K562 (cell line): ENCODE measurements around the gene PPT1. TPM values are rescaled to one million over a fixed set of nuclear protein-coding genes. Genes with fewer than 3 reads are reported as not detected.

Experiments
- FOXK2 ChIP-seq, 2 experiments: fragments of 450-650 bp; IDR thresholded peaks in 1 of 2; conservative IDR thresholded peaks in 1 of 2; 2 replicates each; pipeline ENCODE4 v1.6.1; 2016; ENCODE audit warnings: low read depth in 2 of 2, mild to moderate bottlenecking in 1 of 2
- KAT2B ChIP-seq: IDR thresholded peaks from one replicate; pipeline ENCODE4 v1.6.1; 2012; ENCODE audit warnings: low read depth, mild to moderate bottlenecking, control low read depth, inconsistent platforms, low read length, moderate library complexity
- MEF2D ChIP-seq: conservative IDR thresholded peaks from 2 replicates; pipeline ENCODE4 v1.6.1; 2016; ENCODE audit warnings: low read depth, missing genetic modification characterization, missing compliant biosample characterization
- PATZ1 ChIP-seq: fragments of 250-450 bp; sonication (Bioruptor Pico); IDR thresholded peaks from 2 replicates; pipeline ENCODE4 v1.5.0; 2020; ENCODE audit warnings: mild to moderate bottlenecking, borderline replicate concordance
- SRSF1 ChIP-seq: fragments of 200-400 bp; formaldehyde crosslinking; IDR thresholded peaks from 2 replicates; pipeline ENCODE4 v1.6.1; 2017; ENCODE audit warnings: mild to moderate bottlenecking, low read depth, low read length, moderate library complexity
- TARDBP ChIP-seq: fragments of 450-650 bp; IDR thresholded peaks from 2 replicates; pipeline ENCODE4 v1.6.1; 2016
- TOE1 ChIP-seq, 2 experiments: fragments of 450-650 bp in 1 of 2; sonication (generic) in 1 of 2; formaldehyde crosslinking in 1 of 2; IDR thresholded peaks; 2 replicates each; pipeline versions ENCODE4 v1.7.1 to v1.8.0; 2016 to 2022; ENCODE audit warnings: borderline replicate concordance in 2 of 2, mild to moderate bottlenecking in 2 of 2, antibody characterized with exemption in 1 of 2, inconsistent platforms in 1 of 2, low read depth in 1 of 2, missing genetic modification reagents in 1 of 2, moderate library complexity in 1 of 2
- ZNF143 ChIP-seq: sonication (generic); formaldehyde crosslinking; IDR thresholded peaks from 2 replicates; pipeline ENCODE4 v1.9.0; 2022; ENCODE audit warnings: mild to moderate bottlenecking, missing genetic modification reagents
- ZNF274 ChIP-seq: IDR thresholded peaks from 2 replicates; pipeline ENCODE4 v1.6.1; 2011; ENCODE audit warnings: low read depth, mild to moderate bottlenecking, low read length, moderate library complexity, borderline replicate concordance
- ZNF512 ChIP-seq: IDR thresholded peaks from 2 replicates; pipeline ENCODE4 v1.6.1; 2016; ENCODE audit warnings: missing genetic modification characterization, missing compliant biosample characterization
- ZNF586 ChIP-seq: fragments of 450-650 bp; formaldehyde crosslinking; conservative IDR thresholded peaks from 2 replicates; pipeline ENCODE4 v1.4.0; 2020; ENCODE audit warnings: mild to moderate bottlenecking, moderate library complexity
- ZNF778 ChIP-seq: fragments of 450-650 bp; formaldehyde crosslinking; IDR thresholded peaks from 2 replicates; pipeline ENCODE4 v1.4.0; 2020; ENCODE audit warnings: mild to moderate bottlenecking, moderate library complexity
- ZSCAN32 ChIP-seq: fragments of 450-650 bp; formaldehyde crosslinking; IDR thresholded peaks from 2 replicates; pipeline ENCODE4 v1.4.0; 2020; ENCODE audit warnings: mild to moderate bottlenecking, moderate library complexity
- polyA plus RNA-seq, 8 experiments: library from polyadenylated mRNA; depleted of rRNA in 4 of 8; stranded (reverse) in 5 of 8; unstranded in 3 of 8; fragments of >200 nt; fragmentation: Nextera tagmentation in 2 of 8; fragmentation: Illumina TruSeq in 1 of 8; extraction: Ambion mirVana in 2 of 8; extraction: Trizol in 1 of 8; gene quantifications; 2 replicates each; pipeline versions ENCODE4 v1.2.1 to v1.2.3, GENCODE V29; 2011 to 2014; ENCODE audit warnings: inconsistent platforms in 1 of 8, missing spikeins in 1 of 8
- total RNA-seq, 7 experiments: library from RNA; depleted of rRNA in 6 of 7; stranded (reverse); fragments of >200 nt in 6 of 7; fragmentation: Illumina TruSeq in 2 of 7; extraction: Trizol in 2 of 7; gene quantifications; 2 replicates each; pipeline versions ENCODE4 v1.2.1 to v1.2.3, GENCODE V29; 2011 to 2021; ENCODE audit warnings: low replicate concordance in 1 of 7
- TF ChIP-seq, protein P1 (sequence below): fragments of 150-350 bp; conservative IDR thresholded peaks from 2 replicates; pipeline ENCODE4 v1.6.1; 2014; ENCODE audit warnings: low read length
- TF ChIP-seq, protein P2 (sequence below): fragments of 450-650 bp; IDR thresholded peaks from 2 replicates; pipeline ENCODE4 v1.6.1; 2018; ENCODE audit warnings: mild to moderate bottlenecking, low read depth; ENCODE audit not compliant: partially characterized antibody
- TF ChIP-seq, protein P3 (sequence below): fragments of 450-650 bp; formaldehyde crosslinking; IDR thresholded peaks from 2 replicates; pipeline ENCODE4 v1.4.0; 2022; ENCODE audit warnings: missing genetic modification characterization

PPT1 gene
- total and polyA plus RNA-seq, 9 of the 15 experiments (the other 6 are each of a cell fraction or from before 2014, with no cell fraction given), result 72.2 to 285 (median 143) TPM

DNA sequence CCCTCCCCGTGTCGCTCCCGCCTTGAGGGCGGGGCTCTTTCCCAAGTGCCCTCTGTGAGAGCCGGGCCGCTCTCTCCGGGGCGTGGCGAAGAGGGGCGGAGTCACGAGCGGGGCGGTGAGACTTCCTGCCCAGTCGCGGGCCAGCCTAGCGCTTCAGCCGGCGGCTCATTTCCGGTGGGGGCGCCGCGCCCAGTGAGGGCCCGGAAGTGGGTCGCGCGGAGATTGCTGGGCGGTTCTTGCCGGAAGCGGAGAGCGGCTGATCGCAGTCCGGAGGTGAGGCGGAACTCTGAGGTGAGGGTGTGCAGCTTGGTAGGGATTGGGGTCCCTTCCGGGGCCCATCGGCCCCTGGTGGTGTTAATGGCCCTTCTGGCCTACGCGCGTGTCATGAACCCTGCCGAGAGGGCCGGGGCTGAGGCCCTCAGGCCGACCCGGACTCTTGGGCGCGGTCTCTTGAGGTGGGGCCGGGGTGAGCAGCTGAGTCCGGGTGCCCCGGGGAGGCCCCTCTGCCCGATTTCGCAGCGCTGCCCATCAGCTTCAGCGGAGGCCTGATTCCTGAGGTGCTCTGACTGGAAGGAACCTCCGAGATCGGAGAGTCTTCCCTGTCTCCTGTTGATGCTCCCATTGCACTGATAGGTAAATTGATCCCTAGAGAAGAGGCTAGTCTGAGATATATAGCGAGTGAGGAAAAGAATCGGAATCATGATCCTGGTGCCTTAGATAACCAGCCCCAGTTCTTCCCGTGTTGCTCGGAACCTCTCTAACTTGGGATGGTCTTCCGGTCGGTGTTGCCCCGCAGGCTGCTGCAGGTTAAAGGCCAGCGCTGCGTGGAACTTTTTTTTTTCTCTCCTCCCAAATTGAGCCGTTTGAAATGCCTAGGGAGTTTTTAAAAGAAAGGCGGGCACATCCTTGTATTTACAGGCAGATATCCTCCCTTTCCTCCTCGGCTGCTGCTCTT is 56.3 kb downstream of the PPT1 start, which contains the start of gene CAP1 (continued):
- TF ChIP-seq MEF2D (tag) (no peak), ZNF143 (CRISPR knock-in tag) (no peak; the same call in none of the 2 replicates), ZNF274 (no peak), FOXK2 (conservative IDR thresholded peaks at IDR 0.05 in 1 of 2, IDR thresholded peaks at IDR 0.05 in 1 of 2; ENCODE audit: low read depth in 2 of 2) (no peak), SRSF1 (no peak), ZNF512 (no peak), KAT2B (no peak), ZNF586 (CRISPR knock-in tag) (no peak), TARDBP (peak; percentile 47; the same call in 1 of the 2 replicates), TOE1 (IDR thresholded peaks at IDR 0.05; ENCODE audit: borderline replicate concordance) (no peak; the same call in 1 of the 2 replicates), TOE1 (CRISPR knock-in tag; IDR thresholded peaks at IDR 0.05; ENCODE audit: borderline replicate concordance, low read depth) (no peak), ZNF778 (no peak), PATZ1 (CRISPR knock-in tag) (no peak), ZSCAN32 (CRISPR knock-in tag) (no peak)
- TF ChIP-seq, protein P1, sequence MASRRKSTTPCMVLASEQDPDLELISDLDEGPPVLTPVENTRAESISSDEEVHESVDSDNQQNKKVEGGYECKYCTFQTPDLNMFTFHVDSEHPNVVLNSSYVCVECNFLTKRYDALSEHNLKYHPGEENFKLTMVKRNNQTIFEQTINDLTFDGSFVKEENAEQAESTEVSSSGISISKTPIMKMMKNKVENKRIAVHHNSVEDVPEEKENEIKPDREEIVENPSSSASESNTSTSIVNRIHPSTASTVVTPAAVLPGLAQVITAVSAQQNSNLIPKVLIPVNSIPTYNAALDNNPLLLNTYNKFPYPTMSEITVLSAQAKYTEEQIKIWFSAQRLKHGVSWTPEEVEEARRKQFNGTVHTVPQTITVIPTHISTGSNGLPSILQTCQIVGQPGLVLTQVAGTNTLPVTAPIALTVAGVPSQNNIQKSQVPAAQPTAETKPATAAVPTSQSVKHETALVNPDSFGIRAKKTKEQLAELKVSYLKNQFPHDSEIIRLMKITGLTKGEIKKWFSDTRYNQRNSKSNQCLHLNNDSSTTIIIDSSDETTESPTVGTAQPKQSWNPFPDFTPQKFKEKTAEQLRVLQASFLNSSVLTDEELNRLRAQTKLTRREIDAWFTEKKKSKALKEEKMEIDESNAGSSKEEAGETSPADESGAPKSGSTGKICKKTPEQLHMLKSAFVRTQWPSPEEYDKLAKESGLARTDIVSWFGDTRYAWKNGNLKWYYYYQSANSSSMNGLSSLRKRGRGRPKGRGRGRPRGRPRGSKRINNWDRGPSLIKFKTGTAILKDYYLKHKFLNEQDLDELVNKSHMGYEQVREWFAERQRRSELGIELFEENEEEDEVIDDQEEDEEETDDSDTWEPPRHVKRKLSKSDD, result no peak
- TF ChIP-seq, protein P2, sequence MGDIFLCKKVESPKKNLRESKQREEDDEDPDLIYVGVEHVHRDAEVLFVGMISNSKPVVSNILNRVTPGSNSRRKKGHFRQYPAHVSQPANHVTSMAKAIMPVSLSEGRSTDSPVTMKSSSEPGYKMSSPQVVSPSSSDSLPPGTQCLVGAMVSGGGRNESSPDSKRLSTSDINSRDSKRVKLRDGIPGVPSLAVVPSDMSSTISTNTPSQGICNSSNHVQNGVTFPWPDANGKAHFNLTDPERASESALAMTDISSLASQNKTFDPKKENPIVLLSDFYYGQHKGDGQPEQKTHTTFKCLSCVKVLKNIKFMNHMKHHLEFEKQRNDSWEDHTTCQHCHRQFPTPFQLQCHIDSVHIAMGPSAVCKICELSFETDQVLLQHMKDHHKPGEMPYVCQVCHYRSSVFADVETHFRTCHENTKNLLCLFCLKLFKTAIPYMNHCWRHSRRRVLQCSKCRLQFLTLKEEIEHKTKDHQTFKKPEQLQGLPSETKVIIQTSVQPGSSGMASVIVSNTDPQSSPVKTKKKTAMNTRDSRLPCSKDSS, result no peak
- TF ChIP-seq, protein P3, sequence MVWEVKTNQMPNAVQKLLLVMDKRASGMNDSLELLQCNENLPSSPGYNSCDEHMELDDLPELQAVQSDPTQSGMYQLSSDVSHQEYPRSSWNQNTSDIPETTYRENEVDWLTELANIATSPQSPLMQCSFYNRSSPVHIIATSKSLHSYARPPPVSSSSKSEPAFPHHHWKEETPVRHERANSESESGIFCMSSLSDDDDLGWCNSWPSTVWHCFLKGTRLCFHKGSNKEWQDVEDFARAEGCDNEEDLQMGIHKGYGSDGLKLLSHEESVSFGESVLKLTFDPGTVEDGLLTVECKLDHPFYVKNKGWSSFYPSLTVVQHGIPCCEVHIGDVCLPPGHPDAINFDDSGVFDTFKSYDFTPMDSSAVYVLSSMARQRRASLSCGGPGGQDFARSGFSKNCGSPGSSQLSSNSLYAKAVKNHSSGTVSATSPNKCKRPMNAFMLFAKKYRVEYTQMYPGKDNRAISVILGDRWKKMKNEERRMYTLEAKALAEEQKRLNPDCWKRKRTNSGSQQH, result 0 out of 2 replicates have a peak, but pooled peaks have one; percentile 12
